ENCODE data around the gene PRR35. TPM values are rescaled to one million over a fixed set of nuclear protein-coding genes. Genes with fewer than 3 reads are reported as not detected.

PRR35 gene
- total RNA-seq, 8 experiments from 2014 or later: 0.05 to 0.85 (median 0.24) TPM; not detected in 3

GRCh38 chr16:615122-615521, 54.9 kb downstream of the PRR35 start:
- in situ Hi-C loops (cut with MboI; ENCODE audit: low pct_unique_long_range_greater_than_20kb in 2 of 9, low sequenced_read_pairs in 9 of 9, unreplicated experiment in 9 of 9): no loop called here
- no peak overlapping the region for H3K4me3 ChIP-seq
- no peak overlapping the region for H3K27ac ChIP-seq
- 67 to 100% (median 93%) methylated on average over 1 to 13 of the region's 13 CpGs; no CpG with 5 or more reads in 1 of the 10 experiments for WGBS, 10 experiments
- H3K4me1 ChIP-seq (replicated peaks in 1 of 2): peaks cover 0 to 10% of the 10 kb centered on the region in 2 donors
- no peak for ATAC-seq (replicated peaks in 6 of 8)

Other genes with a start within 250 kb of the PRR35 start
- gene AXIN1, start 207.7 kb upstream of the PRR35 start, total RNA-seq: 10 to 100 TPM; 10.3 to 21.6 (median 15.9) TPM
- gene MRPL28, start 189.9 kb upstream of the PRR35 start, total RNA-seq: 100 to 1,000 TPM in 1 of 8 experiments, 10 to 100 TPM in 7; 57.8 to 117 (median 82.2) TPM
- gene PGAP6, start 178.4 kb upstream of the PRR35 start, total RNA-seq: 10 to 100 TPM; 19.2 to 82.1 (median 25.3) TPM
- gene NME4, start 163.2 kb upstream of the PRR35 start, total RNA-seq: 10 to 100 TPM; 24.9 to 88.9 (median 54.0) TPM
- 10 to 100 TPM in 6 of 8 experiments, 1 to 10 TPM in 2; 7.1 to 24.2 (median 11.8) TPM for gene DECR2, start 158.5 kb upstream of the PRR35 start, total RNA-seq
- gene RAB11FIP3, start 134.7 kb upstream of the PRR35 start, total RNA-seq: 10 to 100 TPM; 13.6 to 32.6 (median 25.2) TPM
- gene CAPN15, start 32.7 kb upstream of the PRR35 start, total RNA-seq: 10 to 100 TPM in 4 of 8 experiments, 1 to 10 TPM in 4; 7.1 to 46.4 (median 12.7) TPM
- gene NHLRC4, start 6.6 kb downstream of the PRR35 start, total RNA-seq: 1 to 10 TPM in 5 of 8 experiments, under 1 TPM in 3; 0.33 to 2.2 (median 1.0) TPM
- 10 to 100 TPM; 17.0 to 56.1 (median 26.0) TPM for gene PIGQ, start 9.6 kb downstream of the PRR35 start, total RNA-seq
- gene RAB40C, start 29.7 kb downstream of the PRR35 start, total RNA-seq: 10 to 100 TPM in 7 of 8 experiments, 1 to 10 TPM in 1; 9.3 to 23.8 (median 17.1) TPM
- gene WFIKKN1, start 70.6 kb downstream of the PRR35 start, total RNA-seq: 1 to 10 TPM in 2 of 8 experiments, under 1 TPM in 6; 0.14 to 9.0 (median 0.54) TPM
- gene METTL26, start 75.9 kb downstream of the PRR35 start, total RNA-seq: 10 to 100 TPM; 52.5 to 97.9 (median 66.7) TPM
- 10 to 100 TPM; 10.3 to 58.8 (median 31.3) TPM for gene MCRIP2, start 81.4 kb downstream of the PRR35 start, total RNA-seq
- gene WDR90, start 89.0 kb downstream of the PRR35 start, total RNA-seq: 10 to 100 TPM in 7 of 8 experiments, 1 to 10 TPM in 1; 8.0 to 62.4 (median 16.4) TPM
- gene RHOT2, start 107.7 kb downstream of the PRR35 start, total RNA-seq: 100 to 1,000 TPM in 2 of 8 experiments, 10 to 100 TPM in 6; 30.6 to 119 (median 51.7) TPM
- gene RHBDL1, start 115.3 kb downstream of the PRR35 start, total RNA-seq: 1 to 10 TPM; 1.0 to 8.5 (median 3.3) TPM
- gene STUB1, start 120.0 kb downstream of the PRR35 start, total RNA-seq: 100 to 1,000 TPM in 3 of 8 experiments, 10 to 100 TPM in 5; 39.9 to 144 (median 79.4) TPM
- gene JMJD8, start 123.9 kb downstream of the PRR35 start, total RNA-seq: 10 to 100 TPM; 18.1 to 56.4 (median 33.2) TPM
- 10 to 100 TPM in 4 of 8 experiments, 1 to 10 TPM in 4; 6.0 to 18.9 (median 11.5) TPM for gene WDR24, start 130.0 kb downstream of the PRR35 start, total RNA-seq
- 10 to 100 TPM in 3 of 8 experiments, 1 to 10 TPM in 2, under 1 TPM in 3; 0.31 to 13.5 (median 6.3) TPM for gene FBXL16, start 145.4 kb downstream of the PRR35 start, total RNA-seq
- 100 to 1,000 TPM in 2 of 8 experiments, 10 to 100 TPM in 6; 10.1 to 402 (median 34.9) TPM for gene METRN, start 154.7 kb downstream of the PRR35 start, total RNA-seq
- 10 to 100 TPM; 21.6 to 30.5 (median 24.5) TPM for gene ANTKMT, start 160.8 kb downstream of the PRR35 start, total RNA-seq
- gene CCDC78, start 166.0 kb downstream of the PRR35 start, total RNA-seq: 10 to 100 TPM in 1 of 8 experiments, 1 to 10 TPM in 7; 2.7 to 26.1 (median 4.6) TPM
- 10 to 100 TPM in 6 of 8 experiments, 1 to 10 TPM in 2; 6.6 to 36.6 (median 14.2) TPM for gene HAGHL, start 166.7 kb downstream of the PRR35 start, total RNA-seq
- 10 to 100 TPM; 15.0 to 30.5 (median 24.9) TPM for gene CIAO3, start 180.6 kb downstream of the PRR35 start, total RNA-seq
- gene MSLN, start 200.3 kb downstream of the PRR35 start, total RNA-seq: under 1 TPM in 3 of 8 experiments, not detected in 5; 0.23 to 0.63 (median 0.43) TPM
- 10 to 100 TPM in 7 of 8 experiments, 1 to 10 TPM in 1; 8.7 to 32.7 (median 15.8) TPM for gene RPUSD1, start 228.0 kb downstream of the PRR35 start, total RNA-seq
- 10 to 100 TPM in 6 of 8 experiments, 1 to 10 TPM in 2; 2.5 to 41.5 (median 12.4) TPM for gene CHTF18, start 228.2 kb downstream of the PRR35 start, total RNA-seq
- gene GNG13, start 240.3 kb downstream of the PRR35 start, total RNA-seq: 1 to 10 TPM in 2 of 8 experiments, under 1 TPM in 3, not detected in 3; 0.56 to 2.8 (median 0.85) TPM

Data from motor neuron (in vitro differentiated cells).